GM19328 (cell line): ENCODE data around the gene ZFAND2B.
A peak's percentile ranks its signal among the peaks of the same experiment; 100 is the strongest.

Experiments used
- ATAC-seq: cut with Tn5 transposase; IDR thresholded peaks from one replicate; pipeline ENCODE4 v1.9.1; 2021; ENCODE audit warnings: mild to moderate bottlenecking, moderate library complexity; ENCODE audit not compliant: unreplicated experiment

Gene ZFAND2B, protein sequence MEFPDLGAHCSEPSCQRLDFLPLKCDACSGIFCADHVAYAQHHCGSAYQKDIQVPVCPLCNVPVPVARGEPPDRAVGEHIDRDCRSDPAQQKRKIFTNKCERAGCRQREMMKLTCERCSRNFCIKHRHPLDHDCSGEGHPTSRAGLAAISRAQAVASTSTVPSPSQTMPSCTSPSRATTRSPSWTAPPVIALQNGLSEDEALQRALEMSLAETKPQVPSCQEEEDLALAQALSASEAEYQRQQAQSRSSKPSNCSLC

DNA sequence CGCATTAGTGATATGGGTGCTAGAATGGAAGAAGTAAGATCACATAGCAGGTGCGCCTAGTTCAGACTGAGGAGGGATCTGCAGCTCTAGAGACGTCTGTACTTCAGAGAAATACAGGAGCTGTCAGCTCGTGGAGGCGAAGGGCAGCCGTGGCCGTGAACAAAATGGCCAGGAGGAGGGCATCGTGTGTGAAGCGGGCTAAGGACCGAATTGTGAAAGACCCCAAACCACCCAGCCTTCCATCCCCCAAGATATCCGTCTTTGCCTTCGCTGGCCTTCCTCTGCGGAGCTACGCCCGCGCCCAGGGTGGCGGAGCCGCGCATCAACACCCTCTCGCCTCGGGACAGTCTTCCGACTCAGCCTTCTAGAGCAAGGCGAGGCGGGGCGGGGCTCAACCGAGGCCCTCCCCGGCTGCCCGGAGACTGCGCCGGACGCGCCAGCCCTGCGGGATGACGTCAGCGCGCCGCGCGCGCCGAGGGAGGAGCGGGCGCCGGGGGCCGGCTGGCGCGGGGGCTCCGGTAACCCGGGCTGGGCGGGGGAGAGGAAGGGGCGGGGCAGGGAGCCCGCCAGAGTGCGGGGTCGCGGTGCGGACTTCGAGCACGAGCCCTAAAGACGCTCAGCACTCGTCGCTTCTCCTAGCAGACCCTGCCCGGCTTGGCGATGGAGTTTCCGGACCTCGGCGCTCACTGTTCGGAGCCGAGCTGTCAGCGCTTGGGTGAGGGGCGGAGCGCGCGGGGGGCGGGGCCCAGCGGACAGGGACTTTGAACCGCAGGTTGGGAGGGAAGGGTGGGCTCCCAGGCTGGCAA lies at the start of gene ZFAND2B:
Gene ZFAND2B (plus strand): TSS at position 455 of the 806 bp plus-strand sequence. CDS start 206 bp downstream, at position 661.
- ATAC-seq = peak; percentile 98

DNA sequence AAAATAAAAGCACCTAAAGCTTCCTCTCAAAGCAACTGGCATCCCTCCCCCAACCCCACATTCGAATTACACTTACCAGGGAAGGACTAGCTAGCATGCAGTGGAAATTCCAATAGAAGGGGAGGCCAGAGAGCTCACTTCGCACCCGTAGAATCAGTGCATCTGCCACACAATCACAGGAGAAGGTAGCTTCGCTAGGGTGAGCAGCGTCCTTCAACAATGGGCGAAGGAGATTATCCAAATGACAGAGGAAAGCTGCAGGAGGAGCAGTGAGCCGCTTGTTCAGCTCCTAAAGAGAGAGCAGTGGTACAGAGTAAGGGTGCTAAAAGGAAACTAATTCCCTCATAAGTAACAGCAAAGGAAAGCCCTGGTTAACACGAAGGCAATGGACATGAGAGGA lies 49.2 kb upstream of the ZFAND2B start:
- no peak for ATAC-seq

DNA sequence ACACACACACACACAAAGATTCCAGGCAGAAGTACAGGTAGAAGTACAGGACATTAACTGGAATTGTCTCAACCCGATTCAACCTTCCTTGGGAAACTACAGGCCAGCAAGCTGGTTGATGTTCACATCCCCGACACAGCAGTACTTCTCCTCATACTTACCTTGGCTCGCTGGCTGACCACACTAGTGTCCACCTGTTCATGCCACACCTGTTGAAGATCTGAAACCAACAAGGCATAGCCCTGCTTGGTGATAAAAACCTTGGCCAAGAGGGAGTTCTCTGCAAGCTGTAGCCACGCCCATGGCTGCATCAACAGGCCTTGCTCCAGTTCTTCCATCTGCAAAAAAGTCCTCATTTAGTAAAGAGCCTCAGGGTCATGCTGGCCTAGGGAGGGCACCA lies 48.6 kb upstream of the ZFAND2B start:
- no peak for ATAC-seq

DNA sequence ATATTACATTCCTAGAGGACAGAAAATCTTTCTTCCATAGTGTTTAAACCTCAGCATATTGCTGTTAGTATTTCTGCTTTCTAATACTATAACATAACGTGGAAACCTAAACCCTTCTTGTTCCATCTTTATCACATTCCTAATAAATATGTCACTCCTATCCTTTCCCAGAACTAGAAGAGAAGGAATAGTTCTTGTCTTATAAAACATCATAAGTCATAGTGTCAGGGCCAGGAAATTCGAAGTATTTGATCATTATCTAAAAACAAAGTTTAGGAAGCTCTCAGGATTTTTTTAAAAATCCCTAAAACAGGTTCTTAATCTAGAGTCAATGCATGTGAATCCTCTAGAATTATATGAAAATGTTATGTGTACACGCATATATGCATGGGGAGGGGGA lies 48.0 kb upstream of the ZFAND2B start:
- ATAC-seq = no peak

DNA sequence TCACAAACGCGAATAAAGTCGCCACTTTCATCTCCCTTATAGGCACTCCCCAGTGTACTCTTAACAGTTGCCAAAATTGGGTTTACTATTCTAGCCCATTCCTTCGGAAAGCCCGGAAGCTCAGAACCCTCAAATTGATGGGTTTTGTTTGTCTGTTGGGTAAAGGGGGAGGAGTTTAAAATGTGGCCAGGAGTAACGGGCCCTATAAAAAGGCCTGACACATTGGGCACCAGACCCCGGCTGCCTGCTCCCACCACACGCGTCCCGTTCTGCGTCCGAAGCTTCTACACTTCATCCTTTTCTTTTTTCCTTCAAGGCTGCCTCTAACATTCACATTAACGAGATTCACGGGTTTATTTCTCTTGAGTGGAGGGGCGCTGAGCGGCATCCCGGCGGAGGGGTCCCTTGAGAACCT lies 46.8 kb upstream of the ZFAND2B start:
- no peak for ATAC-seq

DNA sequence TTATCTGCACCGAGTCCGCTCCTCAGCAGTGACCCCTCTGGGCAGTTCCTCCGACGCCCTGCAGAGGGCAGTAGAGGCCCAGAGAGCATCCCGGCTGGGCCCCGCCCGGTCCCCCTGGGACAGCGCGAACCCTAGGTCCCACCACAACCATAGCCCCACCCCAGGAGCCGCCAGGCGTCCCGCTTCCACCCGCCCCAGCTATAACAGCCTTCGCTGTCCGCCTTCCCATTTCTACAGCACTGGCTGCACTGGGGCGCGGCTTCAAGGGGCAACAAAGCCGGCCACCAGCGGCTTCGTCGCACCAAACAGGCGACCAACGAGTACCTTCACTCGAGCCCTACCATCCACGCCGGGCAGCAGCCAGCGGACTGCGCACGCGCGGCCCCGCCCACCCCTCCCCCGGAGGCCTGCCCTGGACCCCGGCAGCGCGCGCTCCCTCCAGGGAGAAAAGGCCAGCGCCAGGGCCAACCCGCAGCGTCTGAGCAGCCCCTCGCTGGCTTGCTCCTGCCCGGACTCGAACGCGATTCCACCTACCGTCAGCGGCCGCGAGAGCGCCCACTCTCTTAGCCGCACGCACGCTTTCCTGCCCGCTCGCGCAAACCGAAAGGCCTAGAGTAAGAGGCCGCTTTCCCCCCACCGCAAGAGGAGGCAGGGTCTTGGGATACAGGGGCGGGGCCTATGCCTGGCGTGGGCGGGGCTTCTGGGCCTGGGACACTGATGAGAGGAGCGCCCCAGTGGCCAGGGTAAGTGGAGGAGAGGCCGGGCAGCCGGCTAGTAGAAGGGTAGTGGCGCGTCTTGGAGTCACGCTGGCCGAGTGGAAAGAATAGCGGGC lies 46.2 kb upstream of the ZFAND2B start, which contains the start of gene NHEJ1:
Gene NHEJ1 (minus strand): TSS at position 630 of the 832 bp plus-strand sequence. CDS start 2,453 bp downstream, outside the sequence.
- ATAC-seq = peak; percentile 81

DNA sequence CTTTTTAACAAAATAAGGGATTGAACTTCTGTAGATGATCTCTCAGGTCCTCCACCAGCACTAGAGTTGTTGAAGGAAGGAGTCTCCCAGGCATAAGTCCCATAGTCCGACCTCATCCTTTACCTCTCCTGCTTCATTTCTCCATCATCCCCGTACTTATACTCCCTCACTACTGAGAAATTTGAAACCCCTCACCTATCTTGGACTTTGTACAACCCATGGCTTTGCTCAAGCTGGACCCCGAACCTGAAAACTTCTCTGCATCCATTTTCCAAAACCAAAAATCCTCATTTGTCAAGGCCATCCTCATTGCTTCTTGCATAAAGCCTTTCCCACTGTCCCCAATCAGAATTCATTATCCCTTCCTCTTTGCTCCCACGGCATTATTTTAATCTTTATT lies 45.5 kb upstream of the ZFAND2B start:
- ATAC-seq = no peak

DNA sequence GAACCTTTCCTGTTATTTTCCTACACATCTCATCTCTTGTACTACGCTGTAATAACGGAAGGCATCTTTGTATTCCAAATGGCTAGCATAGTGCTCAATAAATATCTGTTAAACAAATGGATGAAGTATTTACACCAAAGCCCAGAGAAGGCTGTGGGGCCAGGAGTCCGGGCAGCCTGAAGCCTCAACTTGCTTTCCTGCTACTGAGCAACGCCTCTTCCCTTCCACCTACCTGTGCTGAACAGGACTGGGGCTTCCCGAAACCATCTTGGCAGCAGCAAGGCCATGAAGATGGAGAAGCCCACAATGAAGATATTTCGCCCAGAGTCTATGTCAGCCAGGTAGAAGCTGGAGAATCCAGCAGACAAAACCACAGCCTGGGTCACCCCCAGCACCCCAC lies 43.4 kb upstream of the ZFAND2B start:
- no peak for ATAC-seq

DNA sequence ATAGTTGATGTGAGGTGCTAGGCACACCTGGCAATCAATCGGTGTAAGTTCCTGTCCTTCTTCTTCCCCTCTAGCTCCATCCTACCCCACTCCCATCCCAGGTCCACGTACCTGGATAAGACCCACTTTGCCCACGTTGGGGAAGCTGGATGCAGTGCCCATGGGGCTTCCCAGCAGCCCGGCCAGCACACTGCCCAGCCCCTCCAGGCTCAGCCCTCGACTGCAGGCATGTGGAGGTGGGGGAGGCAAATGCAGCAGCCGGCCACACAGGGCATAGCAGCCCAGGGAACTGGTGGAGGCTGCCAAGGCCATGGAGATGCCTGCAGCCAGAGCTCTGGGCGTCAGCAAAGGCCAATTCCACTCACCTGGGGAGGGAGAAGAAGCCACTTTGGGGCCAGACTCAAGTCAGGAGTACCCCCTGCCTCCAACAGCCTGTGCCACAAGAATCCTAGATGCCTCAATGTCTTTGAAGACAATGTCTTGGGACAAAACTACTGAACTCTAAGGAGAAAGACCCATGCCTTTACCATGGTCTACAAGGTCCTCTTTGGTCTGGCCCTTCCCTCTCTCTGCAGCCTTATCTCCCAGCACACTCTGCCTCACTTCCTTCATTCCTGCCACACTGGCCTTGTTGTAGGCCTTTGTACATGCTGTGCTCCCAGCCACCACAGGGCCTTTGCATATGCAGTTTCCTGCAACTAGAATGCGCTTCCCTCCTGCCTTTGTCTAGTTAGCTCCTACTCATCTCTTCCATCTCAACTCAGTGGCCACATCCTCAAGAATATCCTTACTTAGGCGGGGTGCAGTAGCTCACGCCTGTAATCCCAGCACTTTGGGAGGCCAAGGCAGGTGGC lies 41.3 kb upstream of the ZFAND2B start:
- no peak for ATAC-seq

DNA sequence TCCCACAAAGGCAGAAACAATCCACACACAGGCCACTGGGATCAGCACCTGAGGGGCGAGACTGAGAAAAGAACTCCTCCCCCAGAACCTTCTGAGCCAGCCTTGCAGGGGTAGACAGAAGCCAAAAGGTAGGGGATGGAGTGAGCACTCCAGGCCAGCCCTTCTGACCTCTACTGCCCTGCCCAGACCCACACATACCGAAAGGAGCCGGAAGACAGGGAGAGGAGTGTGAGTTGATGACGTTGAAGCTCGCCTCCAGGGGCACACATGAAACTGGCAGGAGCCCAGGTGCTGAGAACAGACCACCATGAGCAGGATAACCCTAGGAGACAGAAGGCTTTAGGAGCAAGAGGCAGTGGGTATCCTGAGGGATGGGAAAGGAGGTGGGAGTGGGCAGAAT lies 38.6 kb upstream of the ZFAND2B start:
- ATAC-seq = no peak

DNA sequence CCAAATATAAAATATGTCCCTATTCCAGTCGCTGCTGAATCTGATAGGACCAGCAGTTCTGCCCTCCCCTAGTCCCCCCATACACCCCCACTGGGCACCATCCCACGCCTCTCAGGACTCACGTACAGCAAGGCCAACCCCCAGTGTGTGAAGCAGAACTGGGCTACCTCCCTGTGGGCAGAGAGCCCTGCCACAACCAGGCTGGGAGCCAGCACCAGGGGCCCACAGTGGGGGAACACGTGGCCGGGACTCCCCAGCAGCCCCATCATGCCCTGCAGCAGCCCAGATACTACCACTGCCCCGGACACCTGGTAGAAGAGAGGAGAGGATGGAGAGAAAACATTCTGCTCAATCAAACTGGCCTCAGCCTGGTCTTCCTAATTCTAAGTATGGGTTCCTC lies 38.1 kb upstream of the ZFAND2B start:
- ATAC-seq = no peak

DNA sequence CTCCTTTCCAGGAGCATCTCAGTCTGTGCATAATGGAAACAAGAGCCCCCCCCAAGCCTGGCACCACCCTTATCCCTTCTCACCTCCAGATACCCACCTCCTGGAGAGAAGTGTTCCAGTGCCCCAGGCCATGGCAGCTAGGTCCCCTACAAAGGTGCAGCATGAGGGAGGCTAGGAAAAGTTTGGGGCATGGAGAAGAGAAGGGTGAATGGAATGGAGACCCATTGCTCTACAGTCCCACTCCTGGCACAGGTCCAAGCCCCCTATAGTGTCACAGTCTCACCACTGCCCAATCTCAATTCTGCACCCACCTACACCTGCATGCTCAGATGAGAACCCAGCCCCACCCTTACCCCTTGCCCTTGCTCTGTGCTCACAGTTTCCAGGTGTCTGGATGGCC lies 37.6 kb upstream of the ZFAND2B start:
- ATAC-seq = no peak

DNA sequence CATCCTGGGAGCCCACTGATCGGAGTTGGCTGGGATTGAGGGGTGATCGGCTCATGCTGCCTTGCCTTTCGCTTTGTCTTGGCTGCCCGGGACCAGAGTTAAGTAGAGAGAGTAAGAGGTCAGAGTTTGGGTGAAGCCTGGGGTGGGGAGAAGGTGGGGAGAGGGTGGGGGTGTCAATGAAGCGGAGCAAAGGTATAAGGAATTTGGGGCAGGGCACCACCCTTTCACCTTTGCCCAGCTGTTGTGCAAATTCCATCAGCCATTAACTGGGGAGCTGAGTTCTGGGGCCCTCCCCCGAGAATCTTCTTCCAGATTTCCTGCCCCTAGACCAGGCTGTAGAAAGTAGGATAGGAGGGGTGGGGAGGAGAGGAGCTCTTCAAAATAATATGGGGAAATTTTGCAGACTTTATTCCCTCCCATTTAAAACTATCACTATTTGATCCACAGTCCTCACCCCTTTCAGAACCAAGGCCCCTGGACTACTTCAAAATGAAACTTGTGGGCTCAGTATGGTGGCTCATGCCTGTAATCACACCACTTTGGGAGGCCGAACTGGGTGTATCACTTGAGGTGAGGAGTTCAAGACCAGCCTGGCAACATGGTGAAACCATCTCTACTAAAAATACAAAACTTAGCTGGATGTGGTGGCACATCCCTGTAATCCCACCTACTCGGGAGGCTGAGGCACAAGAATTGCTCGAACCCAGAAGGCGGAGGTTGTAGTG lies 36.5 kb upstream of the ZFAND2B start, which contains the start of gene SLC23A3:
Gene SLC23A3 (minus strand): TSS at position 100 of the 725 bp plus-strand sequence. CDS start 45 bp downstream, at position 55.
- ATAC-seq = no peak

DNA sequence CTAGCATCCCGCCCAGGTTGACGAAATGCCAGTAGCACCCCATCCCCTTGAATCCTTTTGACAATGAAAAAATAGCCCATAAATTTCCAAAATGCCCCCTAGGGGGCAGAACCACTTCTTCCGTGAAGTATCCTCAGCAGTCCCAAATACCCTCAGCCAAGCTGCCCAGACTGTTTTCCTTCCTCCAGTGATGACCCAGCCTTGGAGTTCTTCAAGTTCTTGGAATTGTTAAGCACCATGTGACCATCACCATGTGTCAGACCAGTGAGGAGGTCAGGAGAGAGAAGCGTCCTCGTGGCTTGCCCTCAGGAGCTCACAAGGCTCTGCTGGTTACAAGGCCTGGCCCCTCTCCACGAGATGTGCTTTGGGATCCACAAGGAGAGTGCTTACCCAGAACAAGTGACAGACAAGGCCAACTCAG lies 35.3 kb upstream of the ZFAND2B start:
- ATAC-seq = no peak

DNA sequence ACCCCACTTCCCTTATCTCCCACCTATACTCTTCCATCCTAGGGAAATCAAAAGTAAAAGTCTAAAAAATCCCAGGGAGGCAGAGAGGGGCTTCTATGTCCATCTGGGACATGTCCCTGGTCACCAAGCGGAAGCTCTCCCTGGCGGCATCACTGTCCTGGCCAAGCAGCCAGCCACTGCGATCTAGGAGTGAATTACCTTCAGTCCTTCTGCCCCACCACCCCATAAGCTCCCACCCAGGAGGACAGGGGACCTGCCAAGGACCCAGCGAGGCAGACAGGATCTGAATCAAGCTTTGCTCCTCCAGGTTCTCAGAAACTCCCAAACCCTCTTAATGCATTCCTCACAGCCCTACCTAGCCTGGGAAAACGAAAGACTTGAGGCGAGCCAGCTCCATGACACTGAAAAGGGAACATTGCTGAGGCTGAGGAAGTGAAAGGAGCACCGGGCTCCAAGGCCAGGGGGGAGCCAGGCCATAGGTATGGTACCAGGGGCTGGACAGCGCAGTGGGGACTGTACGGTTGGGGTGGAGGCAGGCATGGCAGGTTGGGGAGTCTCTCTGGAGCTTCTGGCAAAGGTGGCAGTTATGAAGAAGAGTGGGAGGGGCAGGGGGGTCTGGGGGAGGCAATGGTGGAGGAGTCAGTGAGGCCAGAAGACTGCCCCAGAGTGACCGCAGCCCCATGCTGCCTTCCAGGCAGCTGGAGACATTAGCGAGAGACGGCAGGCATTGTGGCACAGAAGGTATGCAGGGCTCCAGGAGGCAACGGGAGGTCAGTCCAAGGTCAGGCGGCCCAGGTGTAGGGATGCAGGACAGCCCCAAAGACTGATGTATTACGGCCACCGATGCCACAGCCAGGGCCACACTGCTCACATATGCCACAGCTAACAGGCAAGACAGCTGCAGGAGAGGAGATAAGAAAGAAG lies 34.1 kb upstream of the ZFAND2B start:
- ATAC-seq = no peak

DNA sequence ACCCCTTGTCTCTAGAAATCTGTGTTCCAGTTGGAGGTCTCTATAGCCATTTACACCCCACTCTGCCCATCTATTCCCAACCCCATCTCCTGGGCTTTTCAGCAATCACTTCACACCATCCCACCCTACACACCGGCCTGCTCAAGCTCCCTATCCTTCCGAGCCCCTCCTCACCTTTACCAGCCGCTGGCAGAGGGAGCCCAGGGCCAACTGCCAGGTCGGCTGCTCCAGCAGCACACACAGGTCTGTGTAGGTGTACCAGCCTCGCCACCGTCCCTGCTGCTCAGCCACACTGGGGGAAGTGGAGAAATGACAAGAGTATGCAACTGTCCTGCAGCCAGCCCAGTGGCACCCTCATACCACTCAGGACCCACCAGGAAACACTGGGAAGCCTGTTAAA lies 33.4 kb upstream of the ZFAND2B start:
- ATAC-seq = no peak

DNA sequence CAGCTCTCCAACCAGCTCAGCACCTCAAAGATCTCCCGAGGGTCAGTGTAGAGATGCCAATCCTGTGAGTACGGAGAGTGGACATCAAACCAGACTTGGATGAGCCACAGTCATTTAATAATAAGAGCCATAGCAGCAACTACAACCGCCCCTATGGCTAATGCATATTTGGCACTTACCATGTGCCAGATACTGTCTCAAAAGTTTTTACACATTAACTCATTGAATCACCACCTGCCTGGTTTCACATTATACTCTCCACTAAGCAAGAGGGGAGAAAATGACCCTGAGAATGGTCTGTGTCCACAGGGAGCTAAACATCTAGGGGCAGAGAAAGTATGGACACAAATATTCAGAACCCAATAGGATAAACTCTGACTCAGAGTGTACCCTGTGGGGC lies 32.4 kb upstream of the ZFAND2B start:
- ATAC-seq = no peak

DNA sequence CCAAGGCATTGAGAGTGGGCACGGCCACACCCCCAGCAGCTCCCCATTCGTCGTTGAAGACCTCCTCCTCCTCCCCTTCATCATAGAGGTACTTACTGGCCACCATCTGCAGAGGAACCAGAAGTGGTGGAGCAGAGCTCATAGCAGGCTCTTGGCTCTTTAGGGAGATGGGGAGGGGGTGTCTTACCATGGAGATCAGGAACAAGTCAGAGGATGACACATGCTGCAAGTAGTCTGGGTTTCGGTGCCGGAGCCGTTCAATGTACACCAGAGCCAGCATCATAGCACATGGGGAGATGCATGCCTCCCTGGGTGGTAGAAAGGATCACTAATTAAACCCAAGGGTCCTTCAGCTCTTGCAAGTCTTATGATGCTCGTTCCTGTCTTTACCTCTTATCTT lies 31.8 kb upstream of the ZFAND2B start:
- ATAC-seq = no peak

DNA sequence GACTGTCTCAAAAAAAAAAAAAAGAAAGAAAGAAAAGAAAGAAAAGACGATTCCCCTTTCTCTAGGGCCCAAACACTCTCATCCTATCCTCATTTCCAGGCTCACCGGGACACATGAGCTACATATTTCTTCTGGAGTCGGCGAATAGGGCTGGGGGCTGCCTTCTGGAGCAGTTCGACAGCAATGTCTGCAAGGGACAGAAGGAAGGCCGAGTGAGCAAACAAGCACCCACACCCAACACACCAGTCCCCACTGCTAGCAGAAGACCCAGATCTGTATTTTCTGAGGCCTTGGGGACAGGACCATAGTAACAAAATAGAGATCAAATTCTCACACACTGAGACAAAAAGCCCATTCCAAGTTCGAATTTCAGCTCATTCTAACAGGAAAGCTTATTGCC lies 31.1 kb upstream of the ZFAND2B start:
- no peak for ATAC-seq
